ENCODE measurements around the gene ADAMTS3.

DNA sequence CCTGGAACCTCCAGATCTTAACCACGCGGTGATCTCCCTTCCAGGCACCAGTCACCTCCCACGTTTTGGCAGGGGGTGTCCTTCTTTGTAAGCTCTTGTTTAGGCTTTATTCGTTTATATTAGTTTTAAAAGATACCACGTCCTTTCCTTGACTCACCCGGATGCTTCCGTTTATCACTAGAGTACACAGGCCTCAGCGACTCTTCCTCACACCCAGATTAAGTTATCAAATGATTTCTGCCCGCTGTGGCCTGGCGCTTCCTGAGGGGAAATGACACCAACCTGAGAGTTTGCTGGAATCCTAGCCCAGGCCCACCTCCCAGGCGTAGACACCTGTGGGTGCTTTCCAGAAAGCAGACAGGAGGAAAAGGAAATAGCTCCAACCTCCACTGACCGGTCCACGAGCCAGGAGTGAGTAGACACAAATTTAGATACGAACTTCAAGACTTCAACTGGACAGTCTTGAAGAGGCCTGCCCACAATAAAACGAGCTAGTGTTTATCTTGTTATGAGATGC lies 756 bp upstream of the ADAMTS3 start:
- TF ChIP-seq ZNF146 (tag by site-specific recombination; IDR thresholded peaks at IDR 0.05) = no peak
- no peak for TF ChIP-seq REST (tag by site-specific recombination; IDR thresholded peaks at IDR 0.05)
- TF ChIP-seq HOXA7 (CRISPR knock-in tag; IDR thresholded peaks at IDR 0.05; ENCODE audit: borderline replicate concordance) = no peak
- no peak for TF ChIP-seq KLF1 (tag by site-specific recombination; IDR thresholded peaks at IDR 0.05)
- no peak for TF ChIP-seq ZNF354C (tag by site-specific recombination; IDR thresholded peaks at IDR 0.05; ENCODE audit: borderline replicate concordance, low read depth)

All from HEK293 (cell line).